ENCODE data around the gene NOC2L.
A peak's percentile ranks its signal among the peaks of the same experiment; 100 is the strongest.

- TF ChIP-seq JUN (IDR thresholded peaks at IDR 0.05) (peak; percentile 65 to 73; a peak in 3 of 5 replicates), POLR2A (IDR thresholded peaks at IDR 0.05; ENCODE audit: low read length) (no peak), KDM5A (IDR thresholded peaks at IDR 0.05) (no peak)
- TF ChIP-seq, protein P1, sequence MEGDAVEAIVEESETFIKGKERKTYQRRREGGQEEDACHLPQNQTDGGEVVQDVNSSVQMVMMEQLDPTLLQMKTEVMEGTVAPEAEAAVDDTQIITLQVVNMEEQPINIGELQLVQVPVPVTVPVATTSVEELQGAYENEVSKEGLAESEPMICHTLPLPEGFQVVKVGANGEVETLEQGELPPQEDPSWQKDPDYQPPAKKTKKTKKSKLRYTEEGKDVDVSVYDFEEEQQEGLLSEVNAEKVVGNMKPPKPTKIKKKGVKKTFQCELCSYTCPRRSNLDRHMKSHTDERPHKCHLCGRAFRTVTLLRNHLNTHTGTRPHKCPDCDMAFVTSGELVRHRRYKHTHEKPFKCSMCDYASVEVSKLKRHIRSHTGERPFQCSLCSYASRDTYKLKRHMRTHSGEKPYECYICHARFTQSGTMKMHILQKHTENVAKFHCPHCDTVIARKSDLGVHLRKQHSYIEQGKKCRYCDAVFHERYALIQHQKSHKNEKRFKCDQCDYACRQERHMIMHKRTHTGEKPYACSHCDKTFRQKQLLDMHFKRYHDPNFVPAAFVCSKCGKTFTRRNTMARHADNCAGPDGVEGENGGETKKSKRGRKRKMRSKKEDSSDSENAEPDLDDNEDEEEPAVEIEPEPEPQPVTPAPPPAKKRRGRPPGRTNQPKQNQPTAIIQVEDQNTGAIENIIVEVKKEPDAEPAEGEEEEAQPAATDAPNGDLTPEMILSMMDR (IDR thresholded peaks at IDR 0.05) = peak; percentile 25
These were observed 18.7 kb downstream of the NOC2L start for GRCh38 chr1:940107-941014.

All from A549 (cell line).